DND-41 (cell line): ENCODE results near the gene ARID5A.

Experiments
- CTCF ChIP-seq: IDR thresholded peaks from 2 replicates; pipeline ENCODE4 v1.5.1; 2012; ENCODE audit warnings: borderline replicate concordance, low read length, moderate library complexity, mild to moderate bottlenecking; ENCODE audit not compliant: poor library complexity, severe bottlenecking; ENCODE audit errors: extremely low read depth
- EZH2 ChIP-seq: IDR thresholded peaks from 3 replicates; pipeline ENCODE4 v1.6.1; 2012; ENCODE audit warnings: borderline replicate concordance, low read depth, mild to moderate bottlenecking, moderate library complexity, low read length, inconsistent platforms; ENCODE audit not compliant: severe bottlenecking

GRCh38 chr2:96489261-96489660 is 47.3 kb upstream of the ARID5A start:
- TF ChIP-seq CTCF, result no peak
- TF ChIP-seq EZH2, result no peak
